Memory B cell (primary cell): Measurements from ENCODE around the gene ESPN.

Experiments used
- ATAC-seq: fragments of 150-1000 bp; cut with Tn5 transposase; 2 replicates; pipeline ENCODE4 v1.10.0; 2021; ENCODE audit warnings: low read depth, mild to moderate bottlenecking, moderate library complexity
- DNase-seq, 2 donors: peaks; one replicate each; pipeline ENCODE4 v3.0.0; 2022; ENCODE audit warnings: low spot score in 2 of 2
- H3K27ac Mint-ChIP-seq: one replicate; pipeline ENCODE4 v1.8.0; 2022; ENCODE audit warnings: mild to moderate bottlenecking, moderate library complexity, mixed read lengths
- H3K27me3 Mint-ChIP-seq: one replicate; pipeline ENCODE4 v1.8.0; 2022; ENCODE audit warnings: mixed read lengths
- H3K36me3 Mint-ChIP-seq: one replicate; pipeline ENCODE4 v1.8.0; 2022; ENCODE audit warnings: mild to moderate bottlenecking, mixed read lengths
- H3K4me1 Mint-ChIP-seq: one replicate; pipeline ENCODE4 v1.8.0; 2022; ENCODE audit warnings: mixed read lengths
- H3K4me3 Mint-ChIP-seq: one replicate; pipeline ENCODE4 v1.8.0; 2022; ENCODE audit warnings: mild to moderate bottlenecking, moderate library complexity, mixed read lengths
- H3K9me3 Mint-ChIP-seq: one replicate; pipeline ENCODE4 v1.8.0; 2022; ENCODE audit warnings: mixed read lengths

Gene ESPN

DNA sequence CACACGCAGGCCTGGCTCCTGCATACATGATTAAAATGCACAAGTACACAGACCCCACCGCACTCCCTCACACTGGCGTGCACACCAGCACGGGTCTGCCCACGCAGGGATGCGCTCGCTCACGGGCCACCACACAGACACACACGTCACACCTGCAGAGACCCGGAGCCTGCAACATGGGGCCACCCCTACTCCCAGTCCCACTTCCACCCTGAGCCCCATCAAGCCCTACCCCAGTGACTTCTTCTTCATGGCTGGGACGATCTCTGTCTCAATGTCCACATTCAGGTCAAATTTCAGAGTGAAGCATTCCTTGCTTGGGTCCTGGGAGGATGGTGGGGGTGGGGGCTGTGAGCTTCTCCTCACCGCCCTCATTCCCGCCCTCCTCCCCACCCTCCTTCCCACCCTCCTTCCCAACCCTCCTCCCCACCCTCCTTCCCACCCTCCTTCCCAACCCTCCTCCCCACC, 50.3 kb downstream of the ESPN start:
- DNase-seq (no peak), ATAC-seq (no peak)
- H3K36me3 Mint-ChIP-seq = no peaks in the 10 kb centered on the region
- H3K4me3 Mint-ChIP-seq = no peak overlapping the region
- H3K4me1 Mint-ChIP-seq = peaks cover 4% of the 10 kb centered on the region
- H3K27me3 Mint-ChIP-seq = peaks cover 9% of the 10 kb centered on the region
- H3K27ac Mint-ChIP-seq = no peak overlapping the region
- no peaks in the 10 kb centered on the region for H3K9me3 Mint-ChIP-seq

DNA sequence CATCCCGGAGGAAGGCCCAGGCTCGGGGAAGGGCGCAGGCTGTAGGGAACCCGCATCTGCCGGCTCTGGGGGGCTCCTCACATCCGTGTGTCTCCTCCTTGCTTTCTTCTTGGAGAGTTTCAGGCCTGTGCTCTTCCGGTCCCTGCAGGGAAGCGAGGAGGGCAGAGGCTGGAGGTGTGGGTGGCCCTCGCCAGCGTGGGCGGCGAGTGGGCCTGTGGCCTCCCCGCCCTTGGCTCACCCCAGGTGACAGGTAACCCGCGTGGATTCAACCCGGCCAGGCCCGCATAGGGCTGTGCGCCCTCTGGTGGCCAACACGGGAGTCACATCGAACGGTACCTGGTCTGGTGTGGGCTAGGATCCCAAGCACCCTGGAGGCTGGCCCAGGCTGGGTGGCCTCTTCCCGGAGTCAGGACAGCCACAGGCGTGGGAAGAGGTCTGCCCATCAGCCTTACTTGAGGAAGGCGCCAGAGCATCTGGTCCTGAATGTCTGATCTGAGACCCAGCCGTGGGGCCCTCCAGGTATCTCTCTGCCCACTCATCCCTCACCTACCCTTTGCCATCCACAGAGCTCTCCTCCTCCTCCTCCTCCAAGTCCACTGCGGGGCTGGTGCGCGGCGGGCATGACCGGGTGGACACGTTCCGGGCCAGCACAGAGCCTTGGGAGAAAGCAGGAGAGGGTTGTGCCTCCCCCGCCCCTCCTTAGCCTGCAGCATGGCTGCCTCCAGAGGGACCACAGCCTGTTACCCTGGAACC, 51.0 kb downstream of the ESPN start:
- ATAC-seq = peak; percentile 95
- Mint-ChIP-seq H3K4me3 (no peak overlapping the region), H3K4me1 (peaks cover 4% of the 10 kb centered on the region), H3K36me3 (no peaks in the 10 kb centered on the region), H3K27ac (no peak overlapping the region), H3K27me3 (peaks cover 9% of the 10 kb centered on the region), H3K9me3 (no peaks in the 10 kb centered on the region)
- peak; percentile 72 to 86 for DNase-seq

DNA sequence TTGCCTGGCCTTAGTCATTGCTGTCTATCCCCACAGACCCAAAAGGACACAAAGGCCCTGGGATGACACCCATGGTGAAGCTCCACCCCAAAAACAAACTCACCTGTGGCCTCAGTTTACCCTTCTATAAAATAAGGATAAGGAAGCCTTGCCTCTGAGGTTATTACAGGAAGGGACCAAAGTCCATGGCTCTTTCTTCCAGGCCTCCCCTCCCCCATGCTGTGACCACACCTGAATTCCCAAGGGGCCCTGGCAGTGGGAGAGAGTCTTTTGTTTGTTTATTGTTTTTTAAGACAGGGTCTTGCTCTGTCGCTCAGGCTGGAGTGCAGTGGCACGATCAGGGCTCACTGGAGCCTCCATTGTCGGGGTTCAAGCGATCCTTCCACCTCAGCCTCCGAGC, 51.9 kb downstream of the ESPN start:
- H3K4me1 Mint-ChIP-seq = peaks cover 4% of the 10 kb centered on the region
- ATAC-seq = no peak

DNA sequence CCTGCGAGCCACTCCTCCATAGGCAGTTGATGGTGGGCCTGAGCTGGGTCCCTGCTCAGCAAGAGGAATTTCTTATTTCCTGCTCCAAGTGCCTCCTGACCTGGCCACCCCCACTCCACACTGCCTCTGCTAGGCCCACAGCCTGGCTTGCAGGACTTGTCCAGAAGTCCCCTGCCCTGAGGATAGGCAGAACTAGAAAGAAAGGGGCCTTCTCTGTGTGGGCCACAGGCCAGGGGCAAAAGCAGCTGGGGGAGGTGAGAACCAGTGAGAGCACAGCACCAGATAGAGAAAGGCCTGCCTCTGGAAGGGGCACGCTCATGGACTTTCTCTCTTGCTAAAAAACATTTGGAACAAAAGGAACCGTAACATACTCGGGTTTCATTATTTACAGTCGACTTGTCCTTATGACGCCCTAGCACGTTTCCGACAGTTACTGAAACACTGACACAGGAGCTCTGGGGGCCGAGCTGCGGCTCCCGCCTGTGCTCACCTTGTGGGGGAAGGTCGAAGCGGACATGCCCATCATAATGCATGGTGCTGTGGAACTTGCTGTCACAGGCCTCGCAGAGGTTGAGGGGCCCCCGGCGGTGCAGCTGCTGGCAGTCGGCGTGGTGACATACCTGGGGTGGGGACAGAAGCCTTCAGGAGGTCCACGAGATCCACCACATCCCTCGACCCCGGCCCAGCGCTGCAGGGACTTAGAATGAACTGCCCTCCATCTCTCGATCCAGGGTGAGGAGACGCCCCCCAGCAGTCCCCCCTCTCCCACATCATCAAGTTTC, 52.7 kb downstream of the ESPN start:
- Mint-ChIP-seq H3K27me3 (peaks cover 17% of the 10 kb centered on the region), H3K27ac (no peak overlapping the region), H3K4me3 (no peak overlapping the region), H3K36me3 (no peaks in the 10 kb centered on the region), H3K9me3 (no peaks in the 10 kb centered on the region), H3K4me1 (peaks cover 4% of the 10 kb centered on the region)
- DNase-seq (no peak), ATAC-seq (no peak)

More for the DNA sequence above, 51.9 kb downstream of the ESPN start:
- Mint-ChIP-seq H3K27me3 (peaks cover 12% of the 10 kb centered on the region), H3K36me3 (no peaks in the 10 kb centered on the region), H3K9me3 (no peaks in the 10 kb centered on the region), H3K4me3 (no peak overlapping the region), H3K27ac (no peak overlapping the region)
- no peak for DNase-seq

DNA sequence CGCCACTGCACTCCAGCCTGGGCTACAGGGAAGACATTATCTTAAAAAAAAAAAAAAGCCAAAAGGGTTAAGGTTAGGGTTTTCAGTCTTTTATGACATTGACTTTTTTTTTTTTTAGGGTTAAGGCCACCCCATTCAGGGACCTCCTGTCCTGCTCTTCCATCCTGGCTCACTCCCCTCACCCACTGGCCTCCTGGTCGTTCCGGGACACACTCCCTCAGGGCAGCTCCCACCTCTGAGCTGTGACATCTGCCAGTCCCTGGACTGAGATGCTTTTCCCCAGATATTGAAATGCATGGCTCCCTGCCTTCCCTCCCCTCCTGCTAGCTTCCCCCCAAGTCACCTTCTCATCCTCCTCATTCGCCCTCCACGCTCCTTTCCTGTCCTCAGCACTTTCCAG, 57.2 kb downstream of the ESPN start:
- Mint-ChIP-seq H3K4me1 (peaks cover 9% of the 10 kb centered on the region), H3K4me3 (no peak overlapping the region), H3K9me3 (no peaks in the 10 kb centered on the region), H3K36me3 (no peaks in the 10 kb centered on the region), H3K27me3 (peaks cover 25% of the 10 kb centered on the region), H3K27ac (no peak overlapping the region)
- ATAC-seq (no peak), DNase-seq (no peak)

DNA sequence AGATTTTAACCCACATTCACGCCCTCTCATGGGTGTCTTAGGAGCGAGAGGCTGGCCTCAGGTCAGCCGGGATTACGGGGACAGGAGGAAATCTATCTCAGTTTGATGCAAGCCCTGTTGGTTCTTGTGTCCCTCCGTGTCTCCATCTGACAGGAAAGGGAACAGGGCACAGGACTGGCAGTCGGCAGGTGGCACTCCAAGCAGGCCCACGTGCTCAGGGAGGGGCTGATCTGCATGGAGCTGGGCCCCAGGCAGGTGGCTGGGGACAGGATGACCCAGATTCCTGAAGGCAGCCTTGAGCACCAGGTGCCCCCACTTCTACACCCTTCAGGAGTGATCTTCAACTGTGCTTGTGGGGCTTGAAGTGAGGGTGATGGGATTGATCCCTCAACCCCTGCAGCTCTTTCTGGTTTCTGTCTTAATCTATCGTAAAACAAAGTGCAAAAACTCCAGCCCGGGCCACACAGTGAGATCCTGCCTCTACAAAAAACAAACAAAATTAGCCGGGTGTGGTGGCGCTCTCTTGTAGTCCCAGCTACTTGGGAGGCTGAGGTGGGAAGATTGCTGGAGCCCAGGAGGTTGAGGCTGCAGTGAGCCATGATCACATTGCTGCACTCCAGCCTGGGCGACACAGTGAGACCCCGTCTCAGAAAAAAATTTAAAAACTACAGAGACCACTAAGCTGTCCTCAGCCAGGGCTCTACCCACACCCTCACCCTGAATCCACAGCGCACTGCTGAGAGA, 58.6 kb downstream of the ESPN start:
- H3K9me3 Mint-ChIP-seq = no peaks in the 10 kb centered on the region
- H3K4me1 Mint-ChIP-seq = peaks cover 9% of the 10 kb centered on the region
- ATAC-seq (no peak), DNase-seq (no peak)
- peaks cover 29% of the 10 kb centered on the region for H3K27me3 Mint-ChIP-seq
- no peak overlapping the region for H3K27ac Mint-ChIP-seq
- no peak overlapping the region for H3K4me3 Mint-ChIP-seq
- no peaks in the 10 kb centered on the region for H3K36me3 Mint-ChIP-seq

- peaks cover 9% of the 10 kb centered on the region for H3K4me1 Mint-ChIP-seq
- H3K27ac Mint-ChIP-seq = no peak overlapping the region
- no peak overlapping the region for H3K4me3 Mint-ChIP-seq
- no peak for DNase-seq
- no peak for ATAC-seq
- no peaks in the 10 kb centered on the region for H3K9me3 Mint-ChIP-seq
- H3K27me3 Mint-ChIP-seq = peaks cover 28% of the 10 kb centered on the region
- no peaks in the 10 kb centered on the region for H3K36me3 Mint-ChIP-seq
Observed at GRCh38 chr1:6483761-6484117, 59.2 kb downstream of the ESPN start.

DNA sequence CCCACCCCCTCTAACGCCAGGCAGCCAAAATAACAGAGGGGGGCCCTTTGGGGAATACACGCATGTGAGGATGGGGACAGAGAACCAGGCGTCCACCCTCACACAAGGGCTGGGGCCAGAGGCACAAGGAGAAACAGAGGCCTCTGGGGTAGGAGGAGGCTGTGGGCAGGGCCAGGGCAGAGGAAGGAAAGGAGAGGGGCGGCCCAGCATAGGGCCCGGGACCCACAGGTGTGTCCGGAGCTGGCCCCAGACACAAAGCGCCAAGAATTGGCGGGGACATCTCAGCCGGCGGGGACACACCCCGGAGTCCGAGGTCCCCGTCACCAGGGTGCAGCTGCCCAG, 60.2 kb downstream of the ESPN start:
- H3K9me3 Mint-ChIP-seq = no peaks in the 10 kb centered on the region
- H3K27ac Mint-ChIP-seq = no peak overlapping the region
- peaks cover 28% of the 10 kb centered on the region for H3K27me3 Mint-ChIP-seq
- DNase-seq = no peak
- H3K4me3 Mint-ChIP-seq = peak overlapping the region; percentile 16
- peaks cover 9% of the 10 kb centered on the region for H3K4me1 Mint-ChIP-seq
- no peak for ATAC-seq
- H3K36me3 Mint-ChIP-seq = no peaks in the 10 kb centered on the region

DNA sequence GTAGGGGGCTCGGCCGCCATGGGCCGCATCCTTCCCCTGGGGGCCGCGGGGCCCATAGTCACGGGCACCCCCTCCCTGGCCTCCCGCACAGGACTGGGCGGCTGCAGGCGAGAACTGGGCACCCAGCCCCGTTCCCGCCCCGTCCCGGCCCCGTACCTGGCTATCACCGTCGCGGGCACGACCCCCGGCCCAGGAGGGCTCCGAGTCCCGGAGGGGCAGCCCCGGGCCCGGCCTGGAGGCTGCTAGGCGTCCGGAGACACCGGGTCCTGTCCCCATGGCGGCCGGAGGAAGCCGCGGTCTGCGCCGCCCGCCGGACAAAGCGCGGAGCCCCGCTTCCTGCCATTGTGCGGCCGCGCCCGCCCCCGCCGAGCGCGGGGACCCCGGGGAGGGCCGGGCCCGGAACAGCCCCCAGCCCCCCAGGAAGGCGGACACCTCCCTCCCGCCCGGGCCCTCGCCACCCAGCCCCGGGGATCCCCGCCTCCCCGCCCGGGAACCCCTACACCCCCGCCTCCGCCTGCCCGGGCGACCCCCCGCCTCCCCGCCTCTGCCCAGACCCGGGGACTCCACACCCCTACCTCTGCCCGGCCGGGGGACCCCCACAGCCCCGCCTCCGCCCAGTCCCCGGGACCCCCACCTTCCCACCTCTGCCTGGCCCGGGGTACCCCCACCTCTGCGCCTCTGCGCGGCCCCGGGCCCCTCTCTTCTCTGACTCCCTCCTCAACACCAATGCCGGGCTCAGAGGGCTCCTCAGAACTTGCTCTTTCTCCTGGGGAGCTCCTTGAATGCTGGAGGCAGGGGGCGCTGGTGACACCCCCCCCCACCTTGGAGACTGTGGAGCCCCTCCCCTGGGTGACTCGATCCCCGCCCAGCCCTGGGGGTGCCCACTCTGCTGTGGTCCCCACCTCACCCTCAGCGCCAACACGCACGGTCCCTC, 60.9 kb downstream of the ESPN start:
- Mint-ChIP-seq H3K27ac (no peak overlapping the region), H3K27me3 (peaks cover 28% of the 10 kb centered on the region), H3K36me3 (no peaks in the 10 kb centered on the region), H3K9me3 (no peaks in the 10 kb centered on the region), H3K4me3 (peak overlapping the region; percentile 62), H3K4me1 (peaks cover 9% of the 10 kb centered on the region)
- ATAC-seq (no peak), DNase-seq (no peak)

DNA sequence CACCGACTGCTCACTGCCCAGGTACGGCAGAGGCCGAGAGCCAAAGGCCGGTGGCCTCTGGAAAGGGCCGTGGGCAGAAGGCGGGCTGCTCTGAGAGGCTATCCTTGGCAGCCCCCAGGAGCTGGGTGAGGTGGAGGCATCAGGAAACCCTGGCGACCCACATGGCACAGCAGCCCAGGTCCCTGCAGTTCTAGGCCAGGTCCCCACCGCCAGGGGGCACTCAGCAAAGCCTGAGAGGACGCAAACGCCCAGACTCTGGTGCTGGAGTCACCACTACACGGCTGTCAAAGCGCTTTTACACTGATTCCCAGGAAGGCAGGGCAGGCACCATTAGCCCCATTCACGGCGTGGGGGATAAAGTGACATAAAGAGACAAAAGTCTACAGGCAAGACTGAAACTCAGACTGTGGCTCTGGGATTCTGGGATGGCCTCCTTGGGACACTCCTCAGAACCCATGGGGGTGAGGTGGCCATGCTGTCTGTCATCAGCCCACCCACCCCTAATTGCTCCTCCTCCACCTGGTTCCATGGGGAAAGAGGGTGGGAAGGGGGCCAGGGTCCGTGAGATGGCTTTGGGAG, 61.9 kb downstream of the ESPN start:
- H3K36me3 Mint-ChIP-seq = no peaks in the 10 kb centered on the region
- H3K9me3 Mint-ChIP-seq = no peaks in the 10 kb centered on the region
- ATAC-seq = peak; percentile 78
- peak overlapping the region; percentile 6 for H3K4me3 Mint-ChIP-seq
- DNase-seq = peak; percentile 79 to 86
- H3K27me3 Mint-ChIP-seq = peaks cover 25% of the 10 kb centered on the region
- peaks cover 14% of the 10 kb centered on the region for H3K4me1 Mint-ChIP-seq
- H3K27ac Mint-ChIP-seq = no peak overlapping the region

- DNase-seq (no peak), ATAC-seq (no peak)
- no peak overlapping the region for H3K4me3 Mint-ChIP-seq
- H3K27me3 Mint-ChIP-seq = peaks cover 22% of the 10 kb centered on the region
- peaks cover 17% of the 10 kb centered on the region for H3K4me1 Mint-ChIP-seq
- no peaks in the 10 kb centered on the region for H3K36me3 Mint-ChIP-seq
- no peaks in the 10 kb centered on the region for H3K9me3 Mint-ChIP-seq
- H3K27ac Mint-ChIP-seq = no peak overlapping the region
Observed at GRCh38 chr1:6487804-6488484, 63.4 kb downstream of the ESPN start.

DNA sequence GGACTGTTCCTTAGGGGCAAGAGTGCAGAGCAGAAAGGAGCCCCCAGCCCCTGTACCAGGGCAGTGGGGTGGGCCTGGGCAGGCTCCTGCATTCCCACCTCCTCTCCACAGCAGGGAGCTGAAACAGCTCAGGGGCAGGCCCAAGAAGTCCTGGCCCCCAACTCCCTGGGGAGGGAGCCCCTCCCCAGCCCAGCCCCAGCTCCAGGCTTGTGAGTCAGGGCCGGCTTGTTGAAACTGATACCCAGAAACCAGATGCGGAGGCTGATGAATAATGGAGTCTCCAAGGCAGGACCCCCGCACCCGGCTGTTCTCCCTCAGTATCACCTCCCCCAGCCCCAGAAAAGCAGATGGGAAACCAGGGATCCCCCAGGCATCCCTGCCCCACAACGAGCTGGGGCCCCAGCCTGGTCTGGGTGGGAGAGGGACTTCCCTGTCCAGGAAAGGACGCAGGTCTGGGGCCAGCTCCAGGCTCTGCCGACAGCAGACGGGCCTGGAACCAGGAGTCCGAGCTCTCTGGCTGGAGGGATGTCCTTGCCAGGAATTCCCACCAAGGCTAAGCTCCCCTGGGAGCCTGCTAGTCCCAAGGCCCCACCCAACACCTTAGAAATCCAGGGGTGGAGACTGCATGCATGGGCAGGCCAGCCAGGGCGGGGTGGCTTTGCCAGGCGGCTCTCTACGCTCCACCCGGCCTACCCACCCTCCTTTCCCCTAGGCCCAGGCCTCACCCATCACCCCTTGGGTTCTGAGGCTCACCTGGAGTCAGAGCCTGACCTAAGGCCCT, 64.2 kb downstream of the ESPN start:
- DNase-seq = no peak
- no peak overlapping the region for H3K27ac Mint-ChIP-seq
- ATAC-seq = no peak
- no peaks in the 10 kb centered on the region for H3K9me3 Mint-ChIP-seq
- H3K4me3 Mint-ChIP-seq = no peak overlapping the region
- peaks cover 22% of the 10 kb centered on the region for H3K27me3 Mint-ChIP-seq
- H3K4me1 Mint-ChIP-seq = peaks cover 17% of the 10 kb centered on the region
- H3K36me3 Mint-ChIP-seq = no peaks in the 10 kb centered on the region
